ENCODE results near the gene OGFOD3. TPM values are rescaled to one million over a fixed set of nuclear protein-coding genes. Genes with fewer than 3 reads are reported as not detected.

Gene OGFOD3
- total and polyA plus RNA-seq, 2 donors (not counting 3 experiments of a cell fraction or from before 2014, with no cell fraction given) = 31.7 to 34.8 TPM

GRCh38 chr17:82437325-82437668 is 18.9 kb upstream of the OGFOD3 start:
- TF ChIP-seq EZH2 (IDR thresholded peaks at IDR 0.05; ENCODE audit: borderline replicate concordance, low read depth, low read length, severe bottlenecking) = no peak
- TF ChIP-seq MYC (IDR thresholded peaks at IDR 0.05; ENCODE audit: low read depth, low read length) = no peak
- no TSS peak for BruUV-seq (replicated peaks)
- peaks cover 0 to 4% of the 10 kb centered on the region in 2 experiments for H3K36me3 ChIP-seq (ENCODE audit: control insufficient read depth in 2 of 2, extremely low read depth in 1 of 2, insufficient read depth in 2 of 2, low read length in 2 of 2)
- no peak overlapping the region for H3K4me2 ChIP-seq (ENCODE audit: insufficient read depth, low read length)
- CTCF ChIA-PET = no interaction called here
- DNase-seq (ENCODE audit: low read depth, low spot score) = no peak
- H3K79me2 ChIP-seq (ENCODE audit: control insufficient read depth, insufficient read depth, low read length) = no peaks in the 10 kb centered on the region
- no peak overlapping the region for H3K27ac ChIP-seq (ENCODE audit: insufficient read depth, low read depth, low read length)
- intact Hi-C loops (cut with micrococcal nuclease) (no loop called here), dilution Hi-C loops (cut with MboI; ENCODE audit: extremely low pct_ligation_motif_present, low sequenced_read_pairs) (no loop called here)
- no peaks in the 10 kb centered on the region for H4K20me1 ChIP-seq (replicated peaks; ENCODE audit: control insufficient read depth, extremely low read depth, insufficient read depth, low read length)
- no peaks in the 10 kb centered on the region for H3K4me1 ChIP-seq (ENCODE audit: control insufficient read depth, extremely low read depth, insufficient read depth, low read length)
- H3K9me3 ChIP-seq (replicated peaks; ENCODE audit: control insufficient read depth, insufficient read depth, low read length) = no peaks in the 10 kb centered on the region
- POLR2A ChIA-PET = no interaction called here
- no peak overlapping the region for H3K4me3 ChIP-seq (replicated peaks in 1 of 3; ENCODE audit: insufficient read depth in 1 of 3, low read depth in 1 of 3, low read length in 3 of 3)
- H3K9ac ChIP-seq (replicated peaks; ENCODE audit: extremely low read depth, insufficient read depth, low read length) = no peak overlapping the region
- H2AFZ ChIP-seq (ENCODE audit: low read depth, low read length) = no peak overlapping the region
- FAIRE-seq = no peak
- H3K27me3 ChIP-seq (ENCODE audit: control insufficient read depth in 2 of 2, insufficient read depth in 2 of 2, low read length in 2 of 2) = no peaks in the 10 kb centered on the region
- no peaks in the 10 kb centered on the region for H3K9me1 ChIP-seq (replicated peaks; ENCODE audit: control insufficient read depth, extremely low read depth, insufficient read depth, low read length)

DNA sequence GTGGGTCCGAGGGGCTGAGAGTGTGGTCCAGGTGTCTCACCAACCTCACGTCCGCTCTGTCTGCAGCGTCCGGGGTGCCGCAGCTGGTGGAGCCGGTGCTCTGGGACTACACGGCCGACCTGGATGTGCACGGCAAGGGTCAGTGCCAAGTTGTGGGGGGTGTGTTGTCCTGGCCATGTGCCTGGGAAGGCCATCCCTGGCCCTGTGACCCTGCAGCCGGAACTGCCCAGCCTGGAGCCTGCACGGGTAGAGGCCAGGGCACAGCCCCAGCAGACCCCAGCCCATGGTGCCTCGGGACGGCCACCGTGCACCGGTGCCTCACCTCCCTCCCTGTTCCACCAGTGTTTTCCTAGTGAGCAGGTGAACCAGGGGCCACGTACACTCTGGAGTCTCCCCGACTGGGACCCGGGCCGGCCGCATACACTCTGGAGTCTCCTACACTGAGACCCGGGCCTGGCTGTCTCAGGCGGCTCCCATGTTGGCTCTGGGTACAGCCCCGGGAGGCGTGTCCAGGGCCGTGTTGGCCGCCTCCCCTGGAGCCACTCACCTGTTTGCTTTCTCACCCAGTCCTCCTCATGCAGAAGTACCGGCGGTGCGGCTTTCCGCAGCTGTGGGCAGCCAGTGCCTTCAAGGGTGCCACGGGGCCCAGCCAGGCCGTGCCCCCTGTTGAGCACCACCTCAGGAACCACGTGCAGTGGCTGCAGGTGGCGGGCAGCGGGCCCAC is 18.4 kb upstream of the OGFOD3 start:
- Histone ChIP-seq H3K27me3 (ENCODE audit: control insufficient read depth in 2 of 2, insufficient read depth in 2 of 2, low read length in 2 of 2) (no peaks in the 10 kb centered on the region), H3K9me3 (replicated peaks; ENCODE audit: control insufficient read depth, insufficient read depth, low read length) (no peaks in the 10 kb centered on the region), H3K4me1 (ENCODE audit: control insufficient read depth, extremely low read depth, insufficient read depth, low read length) (no peaks in the 10 kb centered on the region), H3K4me3 (replicated peaks in 1 of 3; ENCODE audit: insufficient read depth in 1 of 3, low read depth in 1 of 3, low read length in 3 of 3) (no peak overlapping the region), H3K9me1 (replicated peaks; ENCODE audit: control insufficient read depth, extremely low read depth, insufficient read depth, low read length) (no peaks in the 10 kb centered on the region), H4K20me1 (replicated peaks; ENCODE audit: control insufficient read depth, extremely low read depth, insufficient read depth, low read length) (no peaks in the 10 kb centered on the region), H3K9ac (replicated peaks; ENCODE audit: extremely low read depth, insufficient read depth, low read length) (no peak overlapping the region), H3K36me3 (ENCODE audit: control insufficient read depth in 2 of 2, extremely low read depth in 1 of 2, insufficient read depth in 2 of 2, low read length in 2 of 2) (no peaks in the 10 kb centered on the region), H3K79me2 (ENCODE audit: control insufficient read depth, insufficient read depth, low read length) (no peaks in the 10 kb centered on the region), H3K4me2 (ENCODE audit: insufficient read depth, low read length) (no peak overlapping the region), H2AFZ (ENCODE audit: low read depth, low read length) (no peak overlapping the region), H3K27ac (ENCODE audit: insufficient read depth, low read depth, low read length) (no peak overlapping the region)
- ChIA-PET POLR2A (no interaction called here), CTCF (interaction anchor here (1.9 kb wide), 1 partner anchor 12 kb away, joined by 8 read pairs; no protein-coding TSS in a partner anchor)
- BruUV-seq (replicated peaks) = no TSS peak
- DNase-seq (ENCODE audit: low read depth, low spot score) = no peak
- TF ChIP-seq POLR2A (IDR thresholded peaks at IDR 0.05; ENCODE audit: low read depth, low read length) = no peak
- TF ChIP-seq, protein P1, sequence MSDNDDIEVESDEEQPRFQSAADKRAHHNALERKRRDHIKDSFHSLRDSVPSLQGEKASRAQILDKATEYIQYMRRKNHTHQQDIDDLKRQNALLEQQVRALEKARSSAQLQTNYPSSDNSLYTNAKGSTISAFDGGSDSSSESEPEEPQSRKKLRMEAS (IDR thresholded peaks at IDR 0.05; ENCODE audit: insufficient read depth, insufficient read length) = no peak
- TF ChIP-seq EZH2 (IDR thresholded peaks at IDR 0.05; ENCODE audit: borderline replicate concordance, low read depth, low read length, severe bottlenecking) = no peak
- no peak for TF ChIP-seq CTCF (IDR thresholded peaks at IDR 0.05; ENCODE audit: extremely low read depth in 1 of 2, insufficient read depth in 1 of 2, low read depth in 1 of 2, low read length in 2 of 2)
- TF ChIP-seq GATA2 (IDR thresholded peaks at IDR 0.05; ENCODE audit: insufficient read depth, insufficient read length, low read depth, low read length) = no peak
- no peak for TF ChIP-seq JUN (IDR thresholded peaks at IDR 0.05; ENCODE audit: borderline replicate concordance, insufficient read depth, insufficient read length, low read depth)
- no peak for TF ChIP-seq POLR2AphosphoS5 (IDR thresholded peaks at IDR 0.05; ENCODE audit: insufficient read depth, low read depth, low read length)
- no peak for TF ChIP-seq MYC (IDR thresholded peaks at IDR 0.05; ENCODE audit: low read depth, low read length)
- no peak for TF ChIP-seq FOS (IDR thresholded peaks at IDR 0.05; ENCODE audit: borderline replicate concordance, insufficient read depth, low read length)
- dilution Hi-C loops (cut with MboI; ENCODE audit: extremely low pct_ligation_motif_present, low sequenced_read_pairs) = no loop called here
- FAIRE-seq = no peak
- intact Hi-C loops (cut with micrococcal nuclease) = no loop called here

All from endothelial cell of umbilical vein (primary cell).